DND-41 (cell line): Measurements from ENCODE around the gene SNRPA1.

ENCODE experiments used
- EZH2 ChIP-seq: IDR thresholded peaks from 3 replicates; pipeline ENCODE4 v1.6.1; 2012; ENCODE audit warnings: borderline replicate concordance, low read depth, mild to moderate bottlenecking, moderate library complexity, low read length, inconsistent platforms; ENCODE audit not compliant: severe bottlenecking
- TF ChIP-seq, protein P1 (sequence below): IDR thresholded peaks from 2 replicates; pipeline ENCODE4 v1.5.1; 2012; ENCODE audit warnings: borderline replicate concordance, low read length, moderate library complexity, mild to moderate bottlenecking; ENCODE audit not compliant: poor library complexity, severe bottlenecking; ENCODE audit errors: extremely low read depth

- TF ChIP-seq, protein P1, sequence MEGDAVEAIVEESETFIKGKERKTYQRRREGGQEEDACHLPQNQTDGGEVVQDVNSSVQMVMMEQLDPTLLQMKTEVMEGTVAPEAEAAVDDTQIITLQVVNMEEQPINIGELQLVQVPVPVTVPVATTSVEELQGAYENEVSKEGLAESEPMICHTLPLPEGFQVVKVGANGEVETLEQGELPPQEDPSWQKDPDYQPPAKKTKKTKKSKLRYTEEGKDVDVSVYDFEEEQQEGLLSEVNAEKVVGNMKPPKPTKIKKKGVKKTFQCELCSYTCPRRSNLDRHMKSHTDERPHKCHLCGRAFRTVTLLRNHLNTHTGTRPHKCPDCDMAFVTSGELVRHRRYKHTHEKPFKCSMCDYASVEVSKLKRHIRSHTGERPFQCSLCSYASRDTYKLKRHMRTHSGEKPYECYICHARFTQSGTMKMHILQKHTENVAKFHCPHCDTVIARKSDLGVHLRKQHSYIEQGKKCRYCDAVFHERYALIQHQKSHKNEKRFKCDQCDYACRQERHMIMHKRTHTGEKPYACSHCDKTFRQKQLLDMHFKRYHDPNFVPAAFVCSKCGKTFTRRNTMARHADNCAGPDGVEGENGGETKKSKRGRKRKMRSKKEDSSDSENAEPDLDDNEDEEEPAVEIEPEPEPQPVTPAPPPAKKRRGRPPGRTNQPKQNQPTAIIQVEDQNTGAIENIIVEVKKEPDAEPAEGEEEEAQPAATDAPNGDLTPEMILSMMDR, result no peak
- no peak for TF ChIP-seq EZH2
Measured at GRCh38 chr15:101325263-101326025, 30.4 kb upstream of the SNRPA1 start.
